ENCODE data around the gene JMJD8.

The JMJD8 gene

GRCh38 chr16:709566-710499 lies 25.7 kb upstream of the JMJD8 start:
- DNase-seq, result no peak

- no peak for DNase-seq
Measured at GRCh38 chr16:708959-709358, 24.8 kb upstream of the JMJD8 start.

GRCh38 chr16:708019-708418 lies 23.9 kb upstream of the JMJD8 start:
- no peak for DNase-seq

GRCh38 chr16:707062-707538 lies 23.0 kb upstream of the JMJD8 start:
- no peak for DNase-seq

- DNase-seq, result no peak
Measured at GRCh38 chr16:706189-707061, 22.3 kb upstream of the JMJD8 start.

- DNase-seq, result no peak
Measured at GRCh38 chr16:705431-706188, 21.5 kb upstream of the JMJD8 start, which contains the start of gene FBXL16. Gene FBXL16, minus strand, starts transcription at chr16:705801. Its CDS starts 8,396 bp downstream, at chr16:697405.

GRCh38 chr16:704552-705380 lies 20.6 kb upstream of the JMJD8 start:
- no peak for DNase-seq

GRCh38 chr16:704047-704446 lies 19.9 kb upstream of the JMJD8 start:
- no peak for DNase-seq

GRCh38 chr16:703406-703805 lies 19.3 kb upstream of the JMJD8 start:
- no peak for DNase-seq

GRCh38 chr16:702341-702740 lies 18.2 kb upstream of the JMJD8 start:
- no peak for DNase-seq

GRCh38 chr16:700684-701584 lies 16.8 kb upstream of the JMJD8 start:
- peak in 3 of 5 experiments; percentile 30 to 40 (median 36) for DNase-seq

- no peak for DNase-seq
Measured at GRCh38 chr16:698911-699671, 15.0 kb upstream of the JMJD8 start.

- peak; percentile 45 to 71 (median 51) for DNase-seq
Measured at GRCh38 chr16:695355-696089, 11.4 kb upstream of the JMJD8 start.

- no peak for DNase-seq
Measured at GRCh38 chr16:694863-695354, 10.8 kb upstream of the JMJD8 start.

GRCh38 chr16:694187-694862 lies 10.2 kb upstream of the JMJD8 start:
- DNase-seq, result no peak

- DNase-seq, result peak in 1 of 5 experiments; percentile 31
Measured at GRCh38 chr16:693766-694165, 9.6 kb upstream of the JMJD8 start.

- DNase-seq, result no peak
Measured at GRCh38 chr16:693364-693763, 9.2 kb upstream of the JMJD8 start.
